Thymus (tissue), 11 donors: ENCODE data around the gene PNMA8C. TPM values are rescaled to one million over a fixed set of nuclear protein-coding genes. Genes with fewer than 3 reads are reported as not detected.
A peak's percentile ranks its signal among the peaks of the same experiment; 100 is the strongest.

ENCODE experiments used
- DNase-seq, 9 donors: peaks; one replicate each; pipeline ENCODE4 v3.0.0-alpha.2; 2013; ENCODE audit warnings: low spot score in 9 of 9, low read depth in 6 of 9, missing footprints in 1 of 9
- H3K27ac ChIP-seq, 2 donors: one replicate each; pipeline ENCODE4 v1.5.1; 2013; ENCODE audit warnings: control low read depth in 1 of 2, low read depth in 1 of 2, low read length in 1 of 2, mild to moderate bottlenecking in 1 of 2, moderate library complexity in 1 of 2
- H3K27me3 ChIP-seq, 2 donors: one replicate each; pipeline ENCODE4 v1.5.1; 2013; ENCODE audit warnings: low read length in 1 of 2; ENCODE audit not compliant: control insufficient read depth in 2 of 2, insufficient read depth in 1 of 2
- H3K36me3 ChIP-seq, 2 donors: one replicate each; pipeline ENCODE4 v1.5.1; 2013; ENCODE audit warnings: low read length in 1 of 2, mild to moderate bottlenecking in 1 of 2, moderate library complexity in 1 of 2; ENCODE audit not compliant: control insufficient read depth in 2 of 2, insufficient read depth in 2 of 2
- H3K4me1 ChIP-seq, 2 donors: one replicate each; pipeline ENCODE4 v1.5.1; 2013; ENCODE audit warnings: low read length in 2 of 2; ENCODE audit not compliant: control insufficient read depth in 2 of 2, insufficient read depth in 2 of 2
- H3K4me3 ChIP-seq, 2 donors: one replicate each; pipeline ENCODE4 v1.5.1; 2013; ENCODE audit warnings: low read length in 2 of 2, control low read depth in 1 of 2, mild to moderate bottlenecking in 1 of 2
- H3K9me3 ChIP-seq, 2 donors: one replicate each; pipeline ENCODE4 v1.5.1; 2013; ENCODE audit warnings: low read length in 1 of 2, mild to moderate bottlenecking in 1 of 2; ENCODE audit not compliant: control insufficient read depth in 2 of 2, insufficient read depth in 1 of 2
- WGBS: extraction: QIAGEN DNeasy Blood & Tissue Kit; methylation state at CpG from one replicate; pipeline ENCODE4 v1.1.7; 2013; 5-methylcytosine and 5-hydroxymethylcytosine counted together
- polyA plus RNA-seq: library from polyadenylated mRNA; stranded (reverse); fragments of 200-250 nt; gene quantifications from one replicate; pipeline ENCODE4 v1.2.3, GENCODE V29; 2013
- total RNA-seq: library from RNA; stranded (reverse); fragments of 120-200 nt; gene quantifications from one replicate; pipeline ENCODE4 v1.2.4, GENCODE V29; 2013
- donor health status: healthy.

The PNMA8C gene
- total and polyA plus RNA-seq, 2 donors = 0.05 to 0.07 TPM

DNA sequence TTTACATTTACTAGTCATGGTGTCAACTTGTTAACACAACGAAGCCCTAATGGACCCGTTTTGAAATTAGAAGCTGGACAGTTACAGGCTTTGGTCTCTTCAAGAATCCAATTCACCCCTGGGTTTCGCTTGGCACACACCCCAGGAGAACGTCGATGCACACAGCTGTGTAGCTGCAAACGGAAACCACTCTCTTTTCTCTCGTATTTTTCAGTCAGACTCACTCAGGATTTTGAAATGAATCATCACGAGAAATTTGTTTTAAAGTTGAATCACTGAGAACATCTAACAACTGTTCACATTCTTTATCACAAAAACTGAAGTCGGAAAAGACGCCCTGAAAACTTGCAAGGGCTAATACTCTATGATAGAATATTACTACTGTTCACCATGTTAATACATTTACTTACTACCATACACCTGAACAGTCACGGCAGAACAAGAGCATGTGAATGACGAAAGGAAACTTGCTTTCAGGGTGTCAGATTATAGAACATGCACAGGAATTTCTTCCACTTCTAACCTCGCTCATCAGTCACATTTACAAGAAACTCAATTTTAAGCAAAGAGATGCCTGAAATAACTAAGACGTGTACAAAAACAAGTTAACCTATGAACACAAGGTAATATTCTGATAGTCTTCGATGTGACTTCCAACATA, 37.9 kb upstream of the PNMA8C start:
- H3K4me3 ChIP-seq = no peak overlapping the region
- H3K9me3 ChIP-seq = no peaks in the 10 kb centered on the region
- H3K27ac ChIP-seq = peak overlapping the region in 1 of 2 donors; percentile 57
- no peaks in the 10 kb centered on the region for H3K36me3 ChIP-seq
- peaks cover under 1 to 5% of the 10 kb centered on the region in 2 donors for H3K4me1 ChIP-seq
- peaks cover under 1 to 19% of the 10 kb centered on the region in 2 donors for H3K27me3 ChIP-seq
- WGBS = 91% methylated on average over 15 of the region's 15 CpGs
- DNase-seq = no peak

DNA sequence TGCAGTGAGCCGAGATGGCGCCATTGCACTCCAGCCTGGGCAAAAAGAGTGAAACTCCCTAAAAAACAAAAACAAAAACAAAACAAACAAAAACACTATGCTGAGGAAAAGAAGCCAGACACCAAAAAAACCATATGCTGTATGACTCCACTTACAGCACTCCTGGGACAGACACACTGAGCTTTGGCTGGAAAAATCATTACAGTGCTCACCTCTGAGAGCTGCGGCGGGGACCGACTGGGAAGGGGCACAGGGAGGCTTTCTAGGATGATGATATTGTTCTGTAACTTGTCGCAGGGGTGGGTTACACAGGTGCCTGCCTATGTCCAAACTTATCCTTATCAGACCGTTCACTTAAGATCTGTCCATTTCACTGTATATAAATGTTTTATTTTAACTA, 34.8 kb upstream of the PNMA8C start:
- WGBS = 98% methylated on average over 7 of the region's 7 CpGs

DNA sequence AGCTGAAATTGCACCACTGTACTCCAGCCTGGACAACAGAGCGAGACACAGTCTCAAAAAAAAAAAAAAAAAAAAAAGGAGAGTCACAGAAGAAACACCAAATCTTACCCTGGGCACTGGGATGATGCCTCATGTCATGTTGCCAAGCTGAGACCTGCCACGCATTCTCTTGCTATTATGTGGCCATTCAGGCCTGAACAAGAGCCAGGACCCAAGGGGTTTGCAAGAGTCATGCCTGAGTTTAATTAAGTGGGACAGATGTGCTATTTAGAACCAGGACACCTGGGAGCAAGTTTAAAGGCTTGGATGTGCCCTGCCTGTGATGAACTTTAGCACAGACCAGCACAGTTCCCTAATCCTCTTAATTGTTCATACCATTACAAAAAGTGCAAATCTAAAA, 32.8 kb upstream of the PNMA8C start:
- no peaks in the 10 kb centered on the region for H3K4me1 ChIP-seq
- 95% methylated on average over 2 of the region's 2 CpGs for WGBS
- H3K36me3 ChIP-seq = no peaks in the 10 kb centered on the region
- no peak overlapping the region for H3K4me3 ChIP-seq
- H3K27me3 ChIP-seq = no peaks in the 10 kb centered on the region
- H3K27ac ChIP-seq = no peak overlapping the region
- DNase-seq = no peak
- no peaks in the 10 kb centered on the region for H3K9me3 ChIP-seq

More for the DNA sequence above, 34.8 kb upstream of the PNMA8C start:
- no peak overlapping the region for H3K4me3 ChIP-seq
- no peak for DNase-seq
- H3K36me3 ChIP-seq = no peaks in the 10 kb centered on the region
- no peaks in the 10 kb centered on the region for H3K27me3 ChIP-seq
- no peak overlapping the region for H3K27ac ChIP-seq
- no peaks in the 10 kb centered on the region for H3K4me1 ChIP-seq
- no peaks in the 10 kb centered on the region for H3K9me3 ChIP-seq

DNA sequence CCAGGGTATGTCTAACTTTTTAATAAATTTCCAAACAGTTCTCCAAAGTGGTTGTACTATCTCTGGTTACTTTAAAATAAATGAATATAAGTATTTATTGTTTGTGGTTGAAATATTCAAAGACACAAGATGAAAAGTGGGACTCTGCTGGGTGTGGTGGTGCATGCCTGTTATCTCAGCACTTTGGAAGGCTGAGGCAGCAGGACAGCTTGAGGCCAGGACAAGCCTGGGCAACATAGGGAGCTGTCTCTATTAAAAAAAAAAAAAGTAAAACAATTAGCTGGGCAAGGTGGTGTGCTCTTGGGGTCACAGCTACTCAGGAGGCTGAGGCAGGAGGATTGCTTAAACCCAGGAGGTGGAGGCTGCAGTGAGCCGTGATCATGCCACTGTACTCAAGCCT, 32.2 kb upstream of the PNMA8C start:
- H3K27me3 ChIP-seq = no peaks in the 10 kb centered on the region

DNA sequence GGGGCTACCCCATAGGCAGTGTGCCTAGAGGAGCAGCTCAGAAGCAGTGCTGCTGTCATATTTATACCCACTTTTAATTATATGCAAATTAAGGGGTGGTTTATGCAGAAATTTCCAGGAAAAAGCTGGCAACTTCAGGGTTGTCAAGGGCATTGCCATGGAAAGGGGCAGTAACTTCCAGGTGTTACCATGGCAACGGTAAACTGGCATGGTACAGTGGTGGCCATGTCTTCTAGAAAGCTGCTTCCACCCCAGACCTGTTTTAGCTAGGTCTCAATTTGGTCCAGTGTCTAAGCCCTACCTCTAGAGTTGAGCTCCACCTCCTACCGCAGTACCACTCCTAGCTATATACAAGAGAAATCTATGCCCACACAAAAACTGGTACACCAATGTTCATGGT, 31.3 kb upstream of the PNMA8C start:
- WGBS = 94% methylated on average over 2 of the region's 2 CpGs
- Histone ChIP-seq H3K27me3 (no peaks in the 10 kb centered on the region), H3K36me3 (no peaks in the 10 kb centered on the region), H3K27ac (no peak overlapping the region), H3K4me3 (no peak overlapping the region), H3K9me3 (no peaks in the 10 kb centered on the region), H3K4me1 (no peaks in the 10 kb centered on the region)
- no peak for DNase-seq

More for the DNA sequence above, 32.2 kb upstream of the PNMA8C start:
- DNase-seq = no peak
- Histone ChIP-seq H3K9me3 (no peaks in the 10 kb centered on the region), H3K4me3 (no peak overlapping the region), H3K4me1 (no peaks in the 10 kb centered on the region), H3K27ac (no peak overlapping the region), H3K36me3 (no peaks in the 10 kb centered on the region)
- 100% methylated on average over 1 of the region's 1 CpG for WGBS

DNA sequence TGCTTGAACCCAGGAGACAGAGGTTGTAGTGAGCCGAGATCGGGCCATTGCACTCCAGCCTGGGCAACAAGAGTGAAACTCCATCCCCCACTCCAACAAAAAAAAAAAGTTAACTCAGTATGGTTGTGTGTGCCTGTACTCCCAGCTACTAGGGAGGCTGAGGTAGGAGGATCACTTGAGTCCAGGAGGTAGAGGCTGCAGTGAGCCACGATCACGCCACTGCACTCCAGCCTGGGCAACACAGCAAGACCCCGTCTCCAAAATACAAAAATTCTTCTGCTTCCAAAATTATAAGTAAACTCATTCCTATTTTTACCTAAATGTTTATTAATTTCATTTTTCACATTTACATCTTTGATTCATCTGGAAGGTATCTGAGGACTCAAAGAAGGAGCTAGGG, 28.2 kb upstream of the PNMA8C start:
- Histone ChIP-seq H3K4me3 (no peak overlapping the region), H3K36me3 (no peaks in the 10 kb centered on the region), H3K9me3 (no peaks in the 10 kb centered on the region), H3K4me1 (no peaks in the 10 kb centered on the region), H3K27me3 (no peaks in the 10 kb centered on the region), H3K27ac (no peak overlapping the region)
- DNase-seq = no peak
- 94% methylated on average over 5 of the region's 5 CpGs for WGBS

DNA sequence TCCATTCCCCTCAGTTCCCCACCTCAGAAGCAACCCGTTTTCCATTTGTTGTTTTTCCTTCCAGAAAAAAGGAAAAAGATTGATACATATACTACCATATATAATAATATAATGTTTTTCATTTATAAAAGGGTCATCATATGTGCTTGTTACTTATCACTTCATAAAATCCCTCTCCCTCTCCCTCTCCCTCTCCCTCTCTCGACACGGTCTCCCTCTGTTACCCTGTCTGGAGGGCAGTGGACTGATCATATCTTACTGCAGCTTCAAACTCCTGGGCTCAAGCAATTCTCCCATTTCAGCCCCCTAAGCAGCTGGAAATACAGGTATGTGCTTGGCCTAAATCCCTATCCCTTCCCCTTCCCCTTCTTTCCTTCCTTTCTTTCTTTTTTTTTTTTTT, 25.5 kb upstream of the PNMA8C start:
- WGBS = 73% methylated on average over 3 of the region's 3 CpGs
- Histone ChIP-seq H3K36me3 (no peaks in the 10 kb centered on the region), H3K4me3 (no peak overlapping the region), H3K27me3 (peaks cover 0 to 2% of the 10 kb centered on the region in 2 donors), H3K27ac (no peak overlapping the region), H3K4me1 (no peaks in the 10 kb centered on the region), H3K9me3 (no peaks in the 10 kb centered on the region)
- DNase-seq = no peak

DNA sequence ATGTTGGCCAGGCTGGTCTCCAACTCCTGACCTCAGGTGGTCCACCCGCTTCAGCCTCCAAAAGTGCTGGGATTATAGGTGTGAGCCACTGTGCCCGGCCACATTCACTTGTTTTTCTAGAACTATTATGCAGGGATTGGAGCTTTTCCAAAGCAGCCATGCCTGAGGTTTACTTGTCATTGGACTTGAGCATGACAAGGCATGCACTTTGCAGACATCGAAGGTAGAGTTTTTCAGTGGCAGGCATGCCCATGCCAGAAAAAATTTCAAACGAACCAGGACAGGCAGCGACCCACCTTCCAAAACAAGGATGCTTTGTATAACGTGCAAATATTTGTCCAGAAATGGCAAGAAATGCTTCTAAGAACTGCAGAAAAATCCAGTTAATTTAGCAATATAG, 24.9 kb upstream of the PNMA8C start:
- Histone ChIP-seq H3K36me3 (no peaks in the 10 kb centered on the region), H3K27ac (no peak overlapping the region), H3K4me1 (no peaks in the 10 kb centered on the region), H3K9me3 (no peaks in the 10 kb centered on the region), H3K4me3 (no peak overlapping the region), H3K27me3 (peaks cover 0 to 2% of the 10 kb centered on the region in 2 donors)
- 90% methylated on average over 6 of the region's 6 CpGs for WGBS
- DNase-seq = no peak

DNA sequence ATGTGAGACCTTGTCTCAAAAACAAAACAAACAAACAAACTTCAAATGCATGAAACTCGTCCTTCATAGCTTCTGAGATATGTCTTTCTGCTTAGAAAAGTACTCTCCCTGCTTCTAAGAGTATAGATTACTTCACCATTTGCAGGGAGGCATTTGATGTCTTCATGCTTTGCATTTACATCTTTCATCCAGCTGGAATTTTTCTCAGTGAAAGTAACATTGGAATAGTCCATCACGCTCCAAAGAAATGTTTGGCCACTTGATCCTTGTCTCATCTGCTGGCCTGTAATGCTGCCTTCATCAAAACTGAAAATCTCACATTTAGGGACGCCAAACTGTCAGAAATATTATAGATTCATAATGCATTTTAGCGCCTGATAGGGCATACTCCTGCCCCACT, 23.4 kb upstream of the PNMA8C start:
- H3K36me3 ChIP-seq = no peaks in the 10 kb centered on the region
- peak overlapping the region in 1 of 2 donors; percentile 43 for H3K27ac ChIP-seq
- H3K9me3 ChIP-seq = no peaks in the 10 kb centered on the region
- peaks cover 0 to 6% of the 10 kb centered on the region in 2 donors for H3K27me3 ChIP-seq
- WGBS = 60% methylated on average over 4 of the region's 4 CpGs
- H3K4me3 ChIP-seq = no peak overlapping the region
- no peak for DNase-seq
- H3K4me1 ChIP-seq = no peaks in the 10 kb centered on the region
